Endothelial cell of umbilical vein (primary cell): ENCODE data around the gene ME3. TPM values are rescaled to one million over a fixed set of nuclear protein-coding genes. Genes with fewer than 3 reads are reported as not detected.

Source experiments
- BruUV-seq: library from RNA; stranded (reverse); fragments of 400-500 nt; replicated peaks from 2 replicates; lab custom pipeline; 2021; lab: Mats Ljungman, UMichigan
- CTCF ChIA-PET: fragments of 300-600, 350-600 bp; sonication (Branson Sonifier 250); formaldehyde crosslinking; loops from one replicate; lab custom pipeline; 2021; ENCODE audit warnings: antibody characterized with exemption, inconsistent platforms; lab: Charles Lee
- POLR2A ChIA-PET: fragments of 300-600, 350-600 bp; sonication (Branson Sonifier 250); formaldehyde crosslinking; loops from one replicate; lab custom pipeline; 2021; ENCODE audit warnings: antibody characterized with exemption, inconsistent platforms; lab: Charles Lee
- DNase-seq: peaks from one replicate; pipeline ENCODE4 v3.0.0-alpha.2; 2011; ENCODE audit warnings: low read depth, low spot score
- FAIRE-seq: peaks from 2 replicates; lab custom pipeline; 2011; peaks lifted over from hg19 to GRCh38; lab: Jason Lieb, UNC
- H2AFZ ChIP-seq: 2 replicates; pipeline ENCODE4 v1.6.0; 2012; ENCODE audit warnings: low read depth, low read length, control low read depth, inconsistent platforms
- H3K27ac ChIP-seq: 2 replicates; pipeline ENCODE4 v1.5.1; 2011; ENCODE audit warnings: low read depth, mild to moderate bottlenecking, control low read depth, low read length, moderate library complexity; ENCODE audit not compliant: insufficient read depth
- H3K27me3 ChIP-seq, 2 experiments: 2 replicates each; pipeline versions ENCODE4 v1.6.0 to v1.6.1; 2011; ENCODE audit warnings: low read length in 2 of 2, mixed read lengths in 1 of 2; ENCODE audit not compliant: control insufficient read depth in 2 of 2, insufficient read depth in 2 of 2
- H3K36me3 ChIP-seq, 2 experiments: 2 replicates in 1 of 2; 3 replicates in 1 of 2; pipeline ENCODE4 v1.5.1; 2011; ENCODE audit warnings: low read length in 2 of 2, mild to moderate bottlenecking in 1 of 2, moderate library complexity in 1 of 2; ENCODE audit not compliant: control insufficient read depth in 2 of 2, insufficient read depth in 2 of 2; ENCODE audit errors: extremely low read depth in 1 of 2
- H3K4me1 ChIP-seq: 3 replicates; pipeline ENCODE4 v1.5.1; 2011; ENCODE audit warnings: mild to moderate bottlenecking, low read length; ENCODE audit not compliant: control insufficient read depth, insufficient read depth; ENCODE audit errors: extremely low read depth
- H3K4me2 ChIP-seq: 2 replicates; pipeline ENCODE4 v1.6.1; 2011; ENCODE audit warnings: low read length, control low read depth, mixed read lengths; ENCODE audit not compliant: insufficient read depth
- H3K4me3 ChIP-seq, 3 experiments: fragments of 200-600 bp in 1 of 3; sonication (generic), shearing (Covaris generic) in 1 of 3; replicated peaks in 1 of 3; 2 replicates each; pipeline ENCODE4 v1.5.1; 2011 to 2016; ENCODE audit warnings: control low read depth in 3 of 3, low read length in 3 of 3, mild to moderate bottlenecking in 2 of 3, inconsistent platforms in 1 of 3, low read depth in 1 of 3, moderate library complexity in 1 of 3; ENCODE audit not compliant: insufficient read depth in 1 of 3
- H3K79me2 ChIP-seq: 2 replicates; pipeline ENCODE4 v1.6.0; 2012; ENCODE audit warnings: low read length, inconsistent platforms; ENCODE audit not compliant: control insufficient read depth, insufficient read depth
- H3K9ac ChIP-seq: replicated peaks from 2 replicates; pipeline ENCODE3; 2011; ENCODE audit warnings: low read length, control low read depth; ENCODE audit not compliant: insufficient read depth; ENCODE audit errors: extremely low read depth
- H3K9me1 ChIP-seq: replicated peaks from 3 replicates; pipeline ENCODE4 v1.6.0; 2011; ENCODE audit warnings: mild to moderate bottlenecking, low read length; ENCODE audit not compliant: control insufficient read depth, insufficient read depth; ENCODE audit errors: extremely low read depth
- H3K9me3 ChIP-seq: replicated peaks from 2 replicates; pipeline ENCODE4 v1.5.1; 2012; ENCODE audit warnings: low read length, inconsistent platforms; ENCODE audit not compliant: control insufficient read depth, insufficient read depth
- H4K20me1 ChIP-seq: replicated peaks from 2 replicates; pipeline ENCODE3; 2011; ENCODE audit warnings: mild to moderate bottlenecking, low read length; ENCODE audit not compliant: control insufficient read depth, insufficient read depth; ENCODE audit errors: extremely low read depth
- EZH2 ChIP-seq: IDR thresholded peaks from 2 replicates; pipeline ENCODE4 v1.6.1; 2012; ENCODE audit warnings: borderline replicate concordance, low read depth, mild to moderate bottlenecking, moderate library complexity, low read length, inconsistent platforms; ENCODE audit not compliant: severe bottlenecking
- FOS ChIP-seq: IDR thresholded peaks from 2 replicates; pipeline ENCODE4 v1.6.1; 2011; ENCODE audit warnings: mild to moderate bottlenecking, low read length, moderate library complexity, borderline replicate concordance; ENCODE audit not compliant: insufficient read depth
- GATA2 ChIP-seq: IDR thresholded peaks from 2 replicates; pipeline ENCODE4 v1.7.0; 2011; ENCODE audit warnings: low read depth, mild to moderate bottlenecking, moderate library complexity, mixed read lengths, low read length; ENCODE audit not compliant: insufficient read length, insufficient read depth
- JUN ChIP-seq: IDR thresholded peaks from 2 replicates; pipeline ENCODE4 v1.6.1; 2011; ENCODE audit warnings: borderline replicate concordance, low read depth; ENCODE audit not compliant: insufficient read length, insufficient read depth
- MYC ChIP-seq: IDR thresholded peaks from one replicate; pipeline ENCODE4 v1.6.1; 2011; ENCODE audit warnings: mild to moderate bottlenecking, low read depth, low read length
- POLR2A ChIP-seq: IDR thresholded peaks from 2 replicates; pipeline ENCODE4 v1.6.1; 2012; ENCODE audit warnings: low read depth, mild to moderate bottlenecking, control low read depth, low read length
- POLR2AphosphoS5 ChIP-seq: IDR thresholded peaks from 2 replicates; pipeline ENCODE4 v1.6.1; 2012; ENCODE audit warnings: low read depth, mild to moderate bottlenecking, control low read depth, low read length, moderate library complexity; ENCODE audit not compliant: insufficient read depth
- dilution Hi-C: fragments of 300-500 bp; cut with MboI; formaldehyde crosslinking; loops from one replicate; pipeline ENCODE4 v1.15.0; 2019; ENCODE audit warnings: low sequenced_read_pairs; ENCODE audit not compliant: extremely low pct_ligation_motif_present
- intact Hi-C: fragments of 100-400 bp; cut with micrococcal nuclease; formaldehyde crosslinking; loops from one replicate; pipeline ENCODE4 v1.10.0; 2022
- polyA plus RNA-seq, 4 experiments: library from polyadenylated mRNA; depleted of rRNA in 3 of 4; stranded (reverse) in 3 of 4; unstranded in 1 of 4; fragments of >200 nt; gene quantifications; 2 replicates each; pipeline versions ENCODE4 v1.2.1 to v1.2.3, GENCODE V29; 2011 to 2012; ENCODE audit warnings: missing spikeins in 1 of 4
- total RNA-seq: library from RNA; stranded (reverse); gene quantifications from 2 replicates; pipeline ENCODE4 v1.2.3, GENCODE V29; 2021
- TF ChIP-seq, protein P1 (sequence below), 2 donors: IDR thresholded peaks; 1 replicate in 1 of 2; 2 replicates in 1 of 2; pipeline ENCODE4 v1.5.1; 2011; ENCODE audit warnings: low read length in 2 of 2, mild to moderate bottlenecking in 2 of 2, moderate library complexity in 2 of 2, control low read depth in 1 of 2, inconsistent platforms in 1 of 2, low read depth in 1 of 2; ENCODE audit not compliant: insufficient read depth in 1 of 2; ENCODE audit errors: extremely low read depth in 1 of 2
- TF ChIP-seq, protein P2 (sequence below): IDR thresholded peaks from 2 replicates; pipeline ENCODE4 v1.6.1; 2011; ENCODE audit not compliant: insufficient read depth, insufficient read length

Gene ME3
- total and polyA plus RNA-seq, 2 donors (not counting 3 experiments of a cell fraction or from before 2014, with no cell fraction given) = 26.9 to 30.4 TPM

DNA sequence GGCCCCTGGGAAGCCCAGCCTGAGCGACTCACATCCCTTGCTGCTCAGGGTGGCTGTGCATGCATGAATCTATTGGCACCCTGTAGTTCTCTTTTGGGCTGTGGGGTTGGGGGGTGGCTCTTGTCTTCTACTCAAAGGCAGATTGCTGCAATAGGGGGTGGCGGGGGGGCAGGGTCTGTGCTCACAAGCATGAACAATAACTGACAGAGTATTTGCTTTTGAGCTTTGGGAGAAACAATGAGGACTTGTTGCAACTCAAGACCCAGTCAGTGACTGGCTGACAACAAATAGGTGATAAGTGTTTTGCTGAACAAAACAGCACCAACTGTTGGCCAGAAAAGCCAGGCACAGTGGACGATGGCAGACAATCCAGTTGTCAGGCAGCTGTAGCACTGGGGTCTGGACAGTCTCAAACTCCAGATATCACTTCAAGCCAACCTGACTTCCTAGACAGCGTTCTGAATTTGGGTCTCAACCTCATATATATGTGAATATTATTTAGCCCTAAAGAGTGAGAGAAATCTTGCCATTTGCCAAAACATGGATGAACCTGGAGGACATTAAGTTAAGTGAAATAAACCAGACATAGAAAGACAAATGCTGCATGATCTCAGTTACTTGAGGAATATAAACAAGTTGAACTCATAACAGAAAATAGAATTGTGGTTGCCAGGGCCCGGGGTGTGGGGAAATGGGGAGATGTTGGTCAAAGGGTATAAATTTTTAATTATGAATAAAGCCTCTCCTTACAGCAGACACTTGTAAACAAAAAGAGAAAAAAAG, 61.7 kb downstream of the ME3 start:
- Histone ChIP-seq H3K9me1 (no peaks in the 10 kb centered on the region), H2AFZ (no peak overlapping the region), H3K4me2 (no peak overlapping the region), H3K9ac (no peak overlapping the region), H3K27me3 (no peaks in the 10 kb centered on the region), H3K27ac (no peak overlapping the region), H4K20me1 (no peaks in the 10 kb centered on the region), H3K36me3 (no peaks in the 10 kb centered on the region), H3K9me3 (no peaks in the 10 kb centered on the region), H3K79me2 (no peaks in the 10 kb centered on the region), H3K4me3 (no peak overlapping the region), H3K4me1 (peaks cover 31% of the 10 kb centered on the region)
- FAIRE-seq (no peak), DNase-seq (no peak)
- CTCF ChIA-PET = no interaction called here
- POLR2A ChIA-PET = no interaction called here
- intact Hi-C loops (no loop called here), dilution Hi-C loops (no loop called here)
- no peak for TF ChIP-seq EZH2
- no peak for TF ChIP-seq JUN
- TF ChIP-seq, protein P1, sequence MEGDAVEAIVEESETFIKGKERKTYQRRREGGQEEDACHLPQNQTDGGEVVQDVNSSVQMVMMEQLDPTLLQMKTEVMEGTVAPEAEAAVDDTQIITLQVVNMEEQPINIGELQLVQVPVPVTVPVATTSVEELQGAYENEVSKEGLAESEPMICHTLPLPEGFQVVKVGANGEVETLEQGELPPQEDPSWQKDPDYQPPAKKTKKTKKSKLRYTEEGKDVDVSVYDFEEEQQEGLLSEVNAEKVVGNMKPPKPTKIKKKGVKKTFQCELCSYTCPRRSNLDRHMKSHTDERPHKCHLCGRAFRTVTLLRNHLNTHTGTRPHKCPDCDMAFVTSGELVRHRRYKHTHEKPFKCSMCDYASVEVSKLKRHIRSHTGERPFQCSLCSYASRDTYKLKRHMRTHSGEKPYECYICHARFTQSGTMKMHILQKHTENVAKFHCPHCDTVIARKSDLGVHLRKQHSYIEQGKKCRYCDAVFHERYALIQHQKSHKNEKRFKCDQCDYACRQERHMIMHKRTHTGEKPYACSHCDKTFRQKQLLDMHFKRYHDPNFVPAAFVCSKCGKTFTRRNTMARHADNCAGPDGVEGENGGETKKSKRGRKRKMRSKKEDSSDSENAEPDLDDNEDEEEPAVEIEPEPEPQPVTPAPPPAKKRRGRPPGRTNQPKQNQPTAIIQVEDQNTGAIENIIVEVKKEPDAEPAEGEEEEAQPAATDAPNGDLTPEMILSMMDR (IDR thresholded peaks at IDR 0.05; ENCODE audit: extremely low read depth in 1 of 2, insufficient read depth in 1 of 2, low read depth in 1 of 2, low read length in 2 of 2) = no peak
- TF ChIP-seq, protein P2, sequence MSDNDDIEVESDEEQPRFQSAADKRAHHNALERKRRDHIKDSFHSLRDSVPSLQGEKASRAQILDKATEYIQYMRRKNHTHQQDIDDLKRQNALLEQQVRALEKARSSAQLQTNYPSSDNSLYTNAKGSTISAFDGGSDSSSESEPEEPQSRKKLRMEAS = no peak
- TF ChIP-seq GATA2 = no peak
- no peak for TF ChIP-seq POLR2A
- no peak for TF ChIP-seq POLR2AphosphoS5
- no peak for TF ChIP-seq MYC
- no peak for TF ChIP-seq FOS
- no TSS peak for BruUV-seq
